Activated CD4-positive, alpha-beta T cell treated with anti-CD3 and anti-CD28 coated beads, Interleukin-2, amount 50 U/mL, for 1 hour (primary cell): ENCODE measurements around the gene TBC1D22B.
"Not testable (repeated sequence)": the region's sequence is repeated elsewhere in the genome, so short reads cannot be mapped to it uniquely, and the experiment has no call there.

Experiments used
- DNase-seq: peaks from one replicate; pipeline ENCODE4 v3.0.0-alpha.2; 2020

Gene TBC1D22B

GRCh38 chr6:37269105-37269504 lies 11.5 kb downstream of the TBC1D22B start:
- no peak for DNase-seq

GRCh38 chr6:37272834-37273566 lies 15.4 kb downstream of the TBC1D22B start:
- no peak for DNase-seq

GRCh38 chr6:37273690-37274089 lies 16.1 kb downstream of the TBC1D22B start:
- DNase-seq, result no peak

- no peak for DNase-seq
Measured at GRCh38 chr6:37275350-37275749, 17.8 kb downstream of the TBC1D22B start.

- DNase-seq, result no peak
Measured at GRCh38 chr6:37277001-37277409, 19.4 kb downstream of the TBC1D22B start.

- DNase-seq, result no peak
Measured at GRCh38 chr6:37279366-37280134, 22.0 kb downstream of the TBC1D22B start.

GRCh38 chr6:37280162-37280887 lies 22.8 kb downstream of the TBC1D22B start:
- DNase-seq, result no peak

- no peak for DNase-seq
Measured at GRCh38 chr6:37282371-37282770, 24.8 kb downstream of the TBC1D22B start.

GRCh38 chr6:37283268-37283667 lies 25.7 kb downstream of the TBC1D22B start:
- no peak for DNase-seq

GRCh38 chr6:37283671-37284151 lies 26.1 kb downstream of the TBC1D22B start:
- no peak for DNase-seq

- DNase-seq, result no peak
Measured at GRCh38 chr6:37284781-37285180, 27.2 kb downstream of the TBC1D22B start.

- no peak for DNase-seq
Measured at GRCh38 chr6:37285861-37286311, 28.3 kb downstream of the TBC1D22B start.

GRCh38 chr6:37287519-37288157 lies 30.1 kb downstream of the TBC1D22B start:
- no peak for DNase-seq

- DNase-seq, result no peak
Measured at GRCh38 chr6:37288247-37288646, 30.7 kb downstream of the TBC1D22B start.

GRCh38 chr6:37289931-37290330 lies 32.4 kb downstream of the TBC1D22B start:
- peak; percentile 4 for DNase-seq

GRCh38 chr6:37293426-37293825 lies 35.9 kb downstream of the TBC1D22B start:
- DNase-seq, result no peak

GRCh38 chr6:37297637-37298036 lies 40.1 kb downstream of the TBC1D22B start:
- DNase-seq, result not testable (repeated sequence)

GRCh38 chr6:37298958-37299357 lies 41.4 kb downstream of the TBC1D22B start:
- DNase-seq, result no peak

- DNase-seq, result no peak
Measured at GRCh38 chr6:37299990-37300389, 42.4 kb downstream of the TBC1D22B start.

GRCh38 chr6:37302086-37302686 lies 44.6 kb downstream of the TBC1D22B start:
- DNase-seq, result no peak

GRCh38 chr6:37303091-37303660 lies 45.6 kb downstream of the TBC1D22B start:
- DNase-seq, result no peak

GRCh38 chr6:37303891-37304503 lies 46.4 kb downstream of the TBC1D22B start:
- no peak for DNase-seq
